Activated CD4-positive, CD25-positive, alpha-beta regulatory T cell treated with anti-CD3 and anti-CD28 coated beads, Interleukin-2, amount 50 U/mL, for 72 hours (primary cell): Measurements from ENCODE around the gene CD44.
"Not testable (repeated sequence)": the region's sequence is repeated elsewhere in the genome, so short reads cannot be mapped to it uniquely, and the experiment has no call there.

Source experiments
- DNase-seq: peaks from one replicate; pipeline ENCODE4 v3.0.0; 2021

Gene CD44

GRCh38 chr11:35216962-35217678 is 78.1 kb downstream of the CD44 start:
- DNase-seq: no peak

GRCh38 chr11:35218956-35219355 is 80.0 kb downstream of the CD44 start:
- DNase-seq: no peak

DNA sequence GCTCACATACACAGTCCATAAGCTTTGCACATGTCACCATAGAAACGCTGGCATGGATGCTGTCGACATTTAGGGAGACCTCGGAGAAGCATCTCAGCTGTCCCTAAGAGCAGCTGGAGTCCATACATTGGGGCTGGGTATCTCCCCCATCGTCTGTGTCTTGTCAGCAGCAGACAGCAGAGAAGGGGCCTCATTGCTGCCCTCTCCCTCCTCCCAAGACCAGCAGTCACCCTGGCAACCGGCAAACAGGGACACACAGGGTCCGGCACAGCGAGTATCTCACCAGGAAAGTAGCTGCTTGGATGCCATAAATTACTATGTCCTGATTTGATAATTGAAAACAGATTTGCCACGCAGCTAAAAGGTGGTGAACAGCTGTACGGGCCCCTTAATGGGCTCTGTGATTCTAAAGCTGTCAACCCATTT is 84.4 kb downstream of the CD44 start:
- no peak for DNase-seq

GRCh38 chr11:35223991-35224390 is 85.0 kb downstream of the CD44 start:
- DNase-seq: no peak

GRCh38 chr11:35225946-35226520 is 87.1 kb downstream of the CD44 start:
- DNase-seq: no peak

DNA sequence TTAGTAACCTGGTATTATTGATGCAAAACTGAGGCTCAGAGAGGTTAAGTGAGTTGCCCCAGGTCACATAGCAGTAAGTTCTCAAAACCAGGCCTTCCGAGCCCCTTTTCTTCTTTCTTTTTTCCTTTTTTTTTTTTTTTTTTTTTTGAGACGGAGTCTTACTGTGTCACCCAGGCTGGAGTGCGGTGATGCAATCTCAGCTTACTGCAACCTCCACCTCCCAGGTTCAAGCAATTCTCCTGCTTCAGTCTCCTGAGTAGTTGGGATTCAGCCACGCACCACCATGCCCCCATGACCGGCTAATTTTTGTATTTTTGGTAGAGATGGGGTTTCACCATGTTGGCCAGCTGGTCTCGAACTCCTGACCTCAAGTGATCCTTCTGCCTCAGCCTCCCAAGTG is 87.8 kb downstream of the CD44 start:
- DNase-seq: not testable (repeated sequence)

- DNase-seq: no peak
Observed at GRCh38 chr11:35227576-35228327, 88.8 kb downstream of the CD44 start.

DNA sequence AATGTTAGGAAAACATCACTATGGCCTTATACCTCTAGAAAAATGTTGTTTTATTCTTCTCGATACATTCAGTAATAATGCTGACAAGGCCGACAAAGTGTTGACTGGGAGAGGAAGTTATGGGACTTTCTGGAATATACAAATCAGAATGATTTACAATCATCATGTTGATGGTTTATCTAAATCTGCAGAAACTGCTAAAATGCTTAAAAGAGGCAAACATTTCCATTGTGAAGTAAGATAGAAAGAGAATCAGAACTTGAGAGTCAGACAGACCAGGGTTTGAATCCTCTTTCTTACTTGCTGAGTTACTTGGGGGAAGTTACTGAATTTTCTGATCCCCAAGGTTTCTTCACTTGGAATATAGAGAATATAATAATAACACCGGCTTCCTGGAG is 89.4 kb downstream of the CD44 start:
- DNase-seq: no peak

DNA sequence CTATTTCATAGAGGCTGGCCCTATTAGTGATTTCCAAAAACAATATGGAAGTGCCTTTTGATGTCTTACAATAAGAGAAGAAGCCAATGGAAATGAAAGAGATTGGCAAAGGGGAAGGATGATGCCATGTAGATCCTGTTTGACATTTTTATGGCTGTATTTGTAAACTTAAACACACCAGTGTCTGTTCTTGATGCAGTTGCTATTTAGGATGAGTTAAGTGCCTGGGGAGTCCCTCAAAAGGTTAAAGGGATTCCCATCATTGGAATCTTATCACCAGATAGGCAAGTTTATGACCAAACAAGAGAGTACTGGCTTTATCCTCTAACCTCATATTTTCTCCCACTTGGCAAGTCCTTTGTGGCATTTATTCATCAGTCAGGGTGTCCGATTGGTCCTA is 91.4 kb downstream of the CD44 start:
- no peak for DNase-seq

DNA sequence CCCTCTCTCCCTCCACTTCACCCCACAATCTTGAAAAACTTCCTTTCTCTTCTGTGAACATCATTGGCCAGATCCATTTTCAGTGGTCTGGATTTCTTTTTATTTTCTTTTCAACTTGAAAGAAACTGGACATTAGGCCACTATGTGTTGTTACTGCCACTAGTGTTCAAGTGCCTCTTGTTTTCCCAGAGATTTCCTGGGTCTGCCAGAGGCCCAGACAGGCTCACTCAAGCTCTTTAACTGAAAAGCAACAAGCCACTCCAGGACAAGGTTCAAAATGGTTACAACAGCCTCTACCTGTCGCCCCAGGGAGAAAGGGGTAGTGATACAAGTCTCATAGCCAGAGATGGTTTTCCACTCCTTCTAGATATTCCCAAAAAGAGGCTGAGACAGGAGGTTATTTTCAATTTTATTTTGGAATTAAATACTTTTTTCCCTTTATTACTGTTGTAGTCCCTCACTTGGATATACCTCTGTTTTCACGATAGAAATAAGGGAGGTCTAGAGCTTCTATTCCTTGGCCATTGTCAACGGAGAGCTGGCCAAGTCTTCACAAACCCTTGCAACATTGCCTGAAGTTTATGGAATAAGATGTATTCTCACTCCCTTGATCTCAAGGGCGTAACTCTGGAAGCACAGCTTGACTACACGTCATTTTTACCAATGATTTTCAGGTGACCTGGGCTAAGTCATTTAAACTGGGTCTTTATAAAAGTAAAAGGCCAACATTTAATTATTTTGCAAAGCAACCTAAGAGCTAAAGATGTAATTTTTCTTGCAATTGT is 92.3 kb downstream of the CD44 start:
- DNase-seq: no peak

DNA sequence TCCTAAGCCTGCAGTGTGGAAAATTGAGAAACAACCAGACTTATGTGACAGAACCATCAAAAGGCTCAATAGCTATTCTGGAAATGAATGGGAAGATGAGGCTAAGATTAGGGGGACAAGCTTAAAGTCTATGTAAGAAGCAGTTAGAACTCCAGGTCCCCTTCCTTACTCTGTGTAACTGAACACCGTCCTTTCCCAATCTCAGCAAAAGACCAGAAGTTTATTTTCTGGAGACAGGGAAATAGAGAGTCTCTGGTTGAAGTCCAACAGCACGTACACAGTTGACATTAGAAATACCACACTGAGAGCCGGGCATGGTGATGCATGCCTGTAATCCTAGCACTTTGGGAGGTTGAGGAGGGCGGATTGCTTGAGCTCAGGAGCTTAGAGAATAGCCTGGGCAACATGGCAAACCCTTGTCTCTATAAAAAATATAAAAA is 93.9 kb downstream of the CD44 start:
- DNase-seq: no peak

DNA sequence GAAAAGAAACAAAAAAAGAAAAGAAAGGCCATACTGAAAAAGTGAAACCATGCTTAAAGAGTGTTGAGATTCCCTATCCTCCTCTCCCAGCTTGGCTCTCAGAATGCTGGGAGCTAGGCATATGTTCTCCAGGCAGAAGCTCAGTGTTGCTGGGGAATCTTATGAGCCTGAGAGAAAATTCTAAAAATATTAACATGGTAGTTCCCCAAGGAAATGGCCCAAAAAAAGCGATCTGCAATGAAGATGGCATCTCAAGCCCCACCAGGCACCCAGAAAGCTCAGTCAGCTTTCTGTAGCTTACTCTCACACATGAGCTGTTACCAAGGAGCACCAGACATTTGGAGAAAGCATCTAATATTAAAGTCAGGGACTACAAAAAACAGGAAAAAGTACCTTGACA is 94.5 kb downstream of the CD44 start:
- no peak for DNase-seq

DNA sequence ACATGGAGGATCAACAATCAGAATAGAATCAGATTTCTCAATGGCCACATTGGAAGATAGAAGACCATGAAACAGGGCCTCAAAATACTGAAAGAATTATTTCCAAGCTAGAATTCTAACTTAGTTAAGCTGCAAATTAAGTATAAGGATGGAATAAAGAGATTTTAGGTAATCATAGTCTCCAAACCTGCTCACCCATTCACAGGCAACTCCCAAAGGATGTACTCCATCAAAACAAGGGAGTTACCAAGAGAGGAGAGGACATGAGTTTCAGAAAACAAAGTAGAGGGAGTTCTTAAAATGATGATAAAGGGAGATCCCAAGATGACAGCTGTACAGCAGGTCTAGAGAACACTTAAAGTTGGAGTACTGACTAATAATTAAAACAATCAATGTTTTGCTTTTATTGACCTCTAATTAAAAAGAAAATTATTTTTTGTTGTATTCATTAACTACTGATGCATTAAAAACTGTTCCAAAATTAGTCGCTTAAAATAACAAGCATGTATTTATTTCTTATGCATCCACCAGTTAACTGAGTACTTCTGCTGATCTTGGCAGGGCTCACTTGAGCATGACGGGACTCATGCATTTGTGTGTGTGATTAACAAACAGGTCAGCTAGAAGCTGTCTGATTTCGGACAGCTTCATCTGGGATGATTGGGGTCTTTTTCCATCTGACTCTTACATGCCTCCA is 95.6 kb downstream of the CD44 start:
- DNase-seq: no peak

DNA sequence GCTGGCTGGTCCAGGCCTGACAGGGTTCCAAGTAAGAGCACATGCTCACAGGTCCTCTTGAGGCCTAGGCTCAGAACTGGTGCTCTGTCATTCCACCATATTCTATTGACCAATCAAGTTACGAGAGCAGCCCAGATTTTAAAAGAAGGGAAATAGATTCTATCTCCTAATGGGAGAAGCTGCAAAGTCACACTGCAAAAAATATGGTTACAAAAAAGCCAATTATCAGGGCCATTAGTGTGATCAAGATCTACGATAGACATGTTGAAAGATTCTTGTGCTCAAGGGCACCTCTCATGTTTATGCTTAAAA is 96.1 kb downstream of the CD44 start:
- DNase-seq: no peak

DNA sequence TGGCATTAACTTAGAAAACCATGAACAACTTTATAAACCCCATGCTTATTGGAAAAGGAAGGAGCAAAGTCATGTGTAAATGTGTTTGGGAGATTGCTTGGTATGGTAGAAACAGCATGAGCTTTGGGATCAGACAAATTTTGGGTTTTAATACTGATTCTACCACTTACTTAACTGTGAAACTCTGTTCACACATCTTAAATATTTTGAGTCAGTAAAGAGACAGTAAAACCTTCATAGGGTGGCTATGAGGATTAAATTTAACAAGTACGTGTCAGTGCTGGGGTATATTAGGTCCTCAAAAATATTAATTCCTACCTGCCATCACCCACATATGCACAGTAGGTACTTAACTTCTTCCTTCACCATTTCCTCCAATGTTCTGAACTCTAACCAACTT is 96.5 kb downstream of the CD44 start:
- no peak for DNase-seq

DNA sequence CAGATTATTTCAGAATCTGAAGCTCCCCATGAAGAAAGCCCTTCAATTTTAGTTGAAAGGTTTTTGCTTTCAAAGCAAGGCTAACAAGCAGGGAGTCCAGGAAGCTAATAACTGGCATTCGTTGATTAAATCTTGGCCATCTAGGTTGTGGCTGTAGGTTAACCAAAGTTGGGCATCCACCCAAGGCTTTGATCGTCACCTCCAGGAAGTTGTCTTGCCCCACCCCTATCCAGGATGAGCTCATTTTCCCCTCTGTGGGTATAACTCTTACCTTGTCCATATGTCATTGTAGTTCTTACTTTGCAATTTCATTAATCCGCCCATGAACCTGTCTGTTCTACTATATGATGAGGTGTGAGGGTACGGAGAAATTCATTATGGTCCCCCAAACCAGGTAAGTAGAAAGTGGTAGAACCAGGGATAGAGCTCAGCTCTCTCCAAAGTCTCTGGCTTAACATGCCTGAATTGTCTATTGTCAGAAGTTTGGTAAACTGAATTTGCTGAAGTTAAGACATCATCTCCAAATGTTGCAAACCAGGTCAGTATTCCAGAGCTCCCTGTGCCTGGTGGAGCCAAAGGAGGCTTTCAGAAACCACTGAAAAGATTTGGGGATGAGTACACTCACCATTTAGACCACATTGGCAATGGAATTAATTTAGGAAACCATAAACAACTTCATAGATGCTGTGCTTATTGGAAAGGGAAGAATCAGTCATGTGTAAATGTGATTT is 97.1 kb downstream of the CD44 start:
- DNase-seq: no peak

DNA sequence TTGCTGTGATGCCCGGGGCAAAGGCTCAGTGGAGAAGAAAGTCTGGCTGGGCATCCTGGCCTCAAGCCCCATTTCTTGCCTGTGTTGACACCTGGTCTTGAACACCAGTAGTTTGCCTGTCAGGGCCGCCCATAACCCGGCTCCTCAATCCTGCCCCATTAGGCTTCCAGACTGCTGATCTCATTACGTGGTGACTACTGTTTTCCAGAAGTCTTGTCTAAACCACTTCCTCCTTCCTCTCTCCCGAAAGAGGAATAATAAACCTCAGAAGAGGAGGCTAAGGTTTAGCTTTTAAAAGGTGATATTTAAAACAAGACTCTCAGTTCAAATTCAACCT is 97.7 kb downstream of the CD44 start:
- DNase-seq: no peak

DNA sequence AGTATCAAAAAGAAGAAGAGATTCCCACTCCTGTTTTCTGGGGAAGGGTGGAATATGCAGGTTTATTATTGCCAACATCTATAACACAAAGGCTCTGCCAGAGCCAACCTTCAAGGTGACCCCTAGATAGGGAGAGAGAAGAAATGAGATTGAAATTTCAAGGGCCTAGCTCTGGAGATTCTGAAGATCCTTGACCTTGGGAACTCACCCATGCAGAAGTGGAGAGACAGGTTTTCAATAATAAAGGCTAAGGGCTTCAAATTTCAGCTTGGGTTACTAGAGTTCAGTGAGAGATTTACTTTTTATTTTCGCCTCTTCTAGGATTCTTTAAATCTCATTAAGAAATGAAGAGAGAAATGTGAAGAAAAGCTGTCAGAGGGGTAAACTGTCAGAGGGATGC is 98.4 kb downstream of the CD44 start:
- no peak for DNase-seq

GRCh38 chr11:35237860-35238715 is 99.1 kb downstream of the CD44 start:
- DNase-seq: peak; percentile 56

DNA sequence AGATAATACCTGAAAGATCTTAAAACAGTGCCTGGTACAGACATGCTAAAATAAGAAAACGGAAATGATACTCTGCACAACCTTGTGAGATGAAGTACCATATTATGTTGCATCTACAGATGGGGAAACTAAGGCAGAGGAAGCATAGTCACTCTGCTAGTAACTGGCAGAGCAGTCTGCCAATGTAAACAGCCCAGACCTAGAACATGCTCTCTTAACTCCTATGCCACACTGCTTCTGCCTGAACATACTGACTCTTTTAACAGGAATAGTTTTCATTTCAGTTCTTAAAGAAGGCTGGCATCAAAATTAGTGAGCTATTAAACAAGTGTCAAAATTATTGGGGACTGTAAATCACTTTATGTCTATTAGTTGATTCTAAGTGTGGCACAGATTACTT is 99.9 kb downstream of the CD44 start:
- DNase-seq: no peak

DNA sequence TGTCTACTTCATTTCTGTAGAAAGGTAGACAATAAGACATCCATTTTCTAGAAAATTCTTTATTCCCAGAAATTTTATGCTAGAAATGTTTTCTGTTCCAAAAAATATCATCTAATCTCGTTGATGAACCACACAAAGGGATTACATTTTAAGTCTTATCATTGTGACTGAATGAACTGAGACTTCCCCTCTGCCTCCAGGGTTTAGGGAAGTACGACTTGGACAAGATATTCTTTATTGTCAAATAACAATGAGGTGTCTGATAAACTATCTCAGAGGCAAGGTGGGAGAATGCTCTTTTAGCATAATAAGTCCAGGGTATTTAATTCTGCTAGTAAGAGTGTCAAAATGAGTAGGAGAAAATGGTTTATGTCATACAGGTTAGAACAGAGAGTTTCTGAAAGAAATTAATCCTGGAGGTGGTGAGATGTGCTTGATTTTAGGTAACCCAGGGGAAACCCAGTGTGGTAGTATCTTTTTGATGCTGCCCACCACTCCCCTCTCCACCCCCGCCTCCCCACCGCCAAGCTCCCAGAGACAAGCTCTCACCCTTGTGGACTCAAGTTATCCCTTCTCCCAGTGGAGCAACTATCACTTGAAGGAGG is 100.6 kb downstream of the CD44 start:
- DNase-seq: no peak
